HG03354 (cell line): ENCODE measurements around the gene MARK3.

ENCODE experiments used
- ATAC-seq: cut with Tn5 transposase; IDR thresholded peaks from one replicate; pipeline ENCODE4 v1.9.1; 2021; ENCODE audit warnings: mild to moderate bottlenecking; ENCODE audit not compliant: unreplicated experiment, poor library complexity, severe bottlenecking

Gene MARK3

GRCh38 chr14:103362780-103363179, 22.4 kb upstream of the MARK3 start:
- no peak for ATAC-seq

- ATAC-seq = no peak
Measured at GRCh38 chr14:103366741-103367140, 18.5 kb upstream of the MARK3 start.

DNA sequence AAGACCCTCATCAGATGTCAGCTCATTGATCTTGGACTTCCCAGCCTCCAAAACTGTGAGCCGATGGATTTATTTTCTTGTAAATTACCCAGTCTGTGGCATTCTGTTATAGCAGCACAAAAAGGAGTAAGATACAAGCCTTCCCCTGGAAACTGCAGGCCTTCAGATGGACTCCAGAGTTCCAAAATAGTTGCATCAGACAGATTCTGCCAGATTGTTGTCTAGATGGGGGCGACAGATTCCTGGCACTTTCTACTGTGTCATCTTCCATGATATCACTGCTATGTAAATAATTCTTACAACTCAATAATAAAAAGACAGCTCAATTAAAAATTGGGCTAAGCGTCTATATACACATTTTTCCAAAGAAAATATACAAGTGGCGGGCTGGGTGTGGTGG, 17.2 kb upstream of the MARK3 start:
- no peak for ATAC-seq

DNA sequence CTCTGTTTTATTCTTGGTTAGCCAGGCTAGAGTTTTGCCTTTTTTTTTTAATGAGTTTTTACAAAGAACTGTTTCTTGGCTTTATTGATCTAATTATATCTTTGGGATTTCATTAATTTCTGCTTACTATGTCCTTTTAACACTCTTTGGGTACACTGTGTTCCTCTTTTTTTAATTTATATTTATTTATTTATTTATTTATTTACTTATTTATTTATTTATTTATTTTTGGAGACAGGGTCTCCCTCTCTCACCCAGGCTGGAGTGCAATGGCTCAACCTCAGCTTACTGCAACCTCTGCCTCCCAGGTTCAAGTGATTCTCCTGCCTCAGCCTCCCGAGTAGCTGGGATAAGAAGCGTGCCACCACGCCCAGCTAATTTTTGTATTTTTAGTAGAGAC, 15.1 kb upstream of the MARK3 start:
- no peak for ATAC-seq

- ATAC-seq = no peak
Measured at GRCh38 chr14:103372017-103372416, 13.2 kb upstream of the MARK3 start.

DNA sequence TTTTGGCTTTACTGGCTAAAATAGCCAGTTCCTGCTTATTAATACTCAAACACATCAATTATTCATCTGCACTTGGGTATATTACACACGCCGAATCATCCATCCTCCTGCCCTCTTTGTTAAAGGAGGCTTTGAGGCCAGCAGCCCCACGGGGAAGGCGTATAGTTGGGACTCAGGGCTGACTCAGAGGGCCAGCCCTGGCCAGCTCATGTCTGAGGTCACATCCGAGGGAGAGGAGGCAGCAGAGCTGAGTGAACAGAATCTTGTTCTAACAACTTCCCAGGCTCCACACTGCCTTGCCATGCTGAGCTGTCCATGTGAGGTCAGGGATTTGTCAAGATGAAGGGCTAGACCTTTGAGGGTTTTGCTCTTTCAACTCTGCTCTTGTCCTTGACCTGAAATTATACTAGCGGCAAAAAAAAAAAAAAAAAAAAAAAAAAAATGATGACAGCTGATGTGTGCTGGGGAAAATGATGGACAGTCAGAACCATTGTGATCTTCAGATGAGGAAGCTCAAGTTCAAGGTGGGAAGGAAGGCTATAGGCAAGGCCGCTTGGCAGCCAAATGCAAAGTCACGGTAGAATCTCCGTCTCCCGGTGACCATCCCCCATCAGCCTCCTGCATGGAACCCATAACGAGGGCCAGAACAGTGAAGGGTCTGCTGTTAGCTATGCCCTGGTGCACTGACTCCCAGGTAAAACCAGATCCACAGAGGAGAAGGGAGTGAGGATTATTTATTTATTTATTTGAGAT, 12.5 kb upstream of the MARK3 start:
- no peak for ATAC-seq

DNA sequence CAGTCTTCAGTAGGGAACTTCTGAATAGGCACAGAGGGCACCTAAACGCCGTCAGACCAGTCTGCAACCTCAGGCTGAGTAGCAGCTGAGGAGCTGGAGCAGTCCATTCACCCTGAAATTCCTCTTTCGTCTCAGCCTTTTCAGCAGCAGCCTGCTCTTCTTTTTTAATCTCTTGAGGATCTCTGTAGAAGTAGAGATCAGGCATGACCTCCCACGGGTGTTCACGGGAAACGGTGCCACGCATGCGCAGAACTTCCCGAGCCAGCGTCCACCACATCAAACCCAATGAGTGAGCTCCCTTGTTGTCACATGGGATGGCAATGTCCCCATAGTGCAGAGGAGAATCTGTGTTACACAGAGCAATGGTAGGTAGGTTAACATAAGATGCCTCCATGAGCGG, 11.1 kb upstream of the MARK3 start:
- no peak for ATAC-seq

GRCh38 chr14:103377522-103378037, 7.6 kb upstream of the MARK3 start:
- ATAC-seq = no peak

DNA sequence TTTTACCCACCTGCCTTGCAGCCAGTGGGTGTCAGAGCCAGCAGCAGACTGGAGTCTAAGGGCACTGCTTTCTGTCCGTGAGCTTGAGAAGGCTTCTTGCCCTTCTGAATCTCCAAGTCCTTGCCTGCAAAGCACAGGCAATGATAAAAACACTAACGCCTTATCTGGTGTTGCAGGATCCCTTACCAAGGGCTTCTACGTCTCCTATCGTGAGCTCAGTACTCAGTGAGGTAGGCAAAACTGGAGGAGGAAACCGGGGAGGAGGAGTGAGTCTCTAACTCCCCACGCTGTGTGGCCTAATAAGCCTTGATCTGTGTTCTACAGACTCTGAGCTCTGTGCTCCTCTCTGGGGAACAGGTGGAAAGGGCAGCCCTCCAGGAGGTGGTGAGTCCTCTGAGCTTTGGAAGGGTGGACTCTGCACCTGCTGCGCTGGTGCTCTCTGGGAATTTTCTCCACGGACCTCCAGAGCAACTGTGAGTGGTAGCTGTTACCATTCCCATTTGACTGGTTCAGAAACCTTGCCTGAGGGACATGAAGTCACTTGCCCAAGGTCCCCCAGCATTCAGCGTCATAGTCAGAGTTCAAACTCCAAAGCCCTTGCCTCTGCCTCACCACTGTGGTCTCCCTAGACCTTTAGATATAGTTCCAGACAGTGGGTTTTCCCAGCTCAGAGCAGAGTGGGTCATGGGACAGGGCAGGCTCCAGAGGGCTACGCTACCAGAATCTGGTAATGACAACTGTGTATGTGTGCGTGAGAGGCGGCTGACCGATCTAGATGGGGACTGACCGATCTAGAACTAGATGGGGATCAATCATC, 7.0 kb upstream of the MARK3 start:
- no peak for ATAC-seq

DNA sequence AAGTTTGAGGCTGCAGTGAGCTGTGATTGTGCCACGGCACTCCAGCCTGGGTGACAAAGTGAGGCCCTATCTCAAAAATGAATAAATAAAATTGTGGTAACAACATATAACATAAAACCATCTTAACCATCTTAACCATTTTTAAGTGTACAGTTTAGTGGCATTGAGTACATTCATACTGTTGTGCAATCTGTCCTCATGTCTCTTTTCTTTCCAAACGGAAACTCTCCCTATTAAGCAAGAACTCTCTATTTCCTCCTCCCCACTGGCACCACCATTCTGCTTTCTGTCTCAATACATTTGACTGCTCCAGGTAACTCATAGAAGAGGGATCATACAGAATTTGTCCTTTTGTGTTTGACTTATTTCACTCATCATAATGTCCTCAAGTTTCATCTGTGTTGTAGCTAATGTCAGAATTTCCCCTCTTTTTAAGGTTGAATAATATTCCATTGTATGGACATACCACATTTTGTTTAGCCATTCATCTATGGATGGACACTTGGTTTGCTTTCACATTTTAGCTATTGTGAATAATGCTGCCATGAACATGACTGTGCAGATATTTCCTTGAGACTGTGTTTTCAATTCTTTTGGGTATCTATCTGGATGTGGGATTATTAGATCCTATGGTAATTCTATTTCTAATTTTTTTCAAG, 4.4 kb upstream of the MARK3 start:
- no peak for ATAC-seq

DNA sequence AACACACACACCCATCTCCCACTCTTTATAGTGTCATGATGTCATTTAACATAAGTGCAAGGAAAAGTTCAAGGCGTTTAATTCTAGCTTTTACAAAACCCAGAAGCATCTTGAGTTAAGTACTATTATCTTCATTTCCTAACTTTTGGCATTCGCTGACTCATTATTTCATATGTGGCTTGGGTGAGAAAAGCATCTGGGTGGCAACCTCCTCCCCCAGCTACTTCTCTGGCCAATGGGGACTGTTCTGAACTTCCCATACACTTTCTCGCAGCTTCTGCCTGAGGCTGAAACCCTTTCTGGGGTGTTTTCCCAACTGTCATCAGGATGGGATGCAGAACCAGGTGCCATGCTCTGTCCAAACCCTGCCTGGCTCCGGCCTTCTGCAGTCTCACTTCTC, 2.8 kb upstream of the MARK3 start:
- no peak for ATAC-seq

DNA sequence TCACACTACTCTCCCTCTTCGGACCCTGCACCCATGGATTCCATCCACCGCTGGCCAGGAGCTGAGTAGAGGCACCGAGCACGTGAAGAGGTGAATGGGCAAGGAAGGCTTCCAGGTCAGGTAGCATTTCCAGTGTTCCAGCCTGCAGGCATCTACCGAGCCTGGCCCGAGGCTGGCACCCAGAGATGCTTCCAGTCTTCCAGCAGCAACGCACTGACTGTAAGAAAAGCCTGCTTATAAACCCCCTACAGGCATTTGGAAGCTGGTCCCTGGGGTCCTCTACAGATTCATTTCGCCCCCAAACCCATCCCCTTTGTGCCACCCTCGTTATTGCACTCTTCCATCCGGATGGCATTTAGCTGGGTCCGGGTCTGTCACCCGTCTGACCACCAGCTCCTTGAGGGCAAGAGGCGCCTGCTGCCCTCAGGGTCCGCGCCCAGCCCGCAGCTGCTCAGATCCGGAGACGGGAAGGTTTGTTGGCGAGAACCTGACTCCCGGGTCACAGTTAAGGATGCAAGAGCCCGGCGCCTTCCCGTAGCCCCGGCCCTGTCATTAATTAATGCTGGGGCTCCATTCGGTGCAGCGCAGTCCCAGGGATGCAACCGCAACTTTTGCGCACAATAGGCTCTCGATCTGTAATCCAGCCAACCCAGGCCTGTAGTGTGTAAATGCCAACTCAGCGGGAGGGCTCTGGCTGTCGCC, 614 bp upstream of the MARK3 start:
- peak; percentile 12 for ATAC-seq

DNA sequence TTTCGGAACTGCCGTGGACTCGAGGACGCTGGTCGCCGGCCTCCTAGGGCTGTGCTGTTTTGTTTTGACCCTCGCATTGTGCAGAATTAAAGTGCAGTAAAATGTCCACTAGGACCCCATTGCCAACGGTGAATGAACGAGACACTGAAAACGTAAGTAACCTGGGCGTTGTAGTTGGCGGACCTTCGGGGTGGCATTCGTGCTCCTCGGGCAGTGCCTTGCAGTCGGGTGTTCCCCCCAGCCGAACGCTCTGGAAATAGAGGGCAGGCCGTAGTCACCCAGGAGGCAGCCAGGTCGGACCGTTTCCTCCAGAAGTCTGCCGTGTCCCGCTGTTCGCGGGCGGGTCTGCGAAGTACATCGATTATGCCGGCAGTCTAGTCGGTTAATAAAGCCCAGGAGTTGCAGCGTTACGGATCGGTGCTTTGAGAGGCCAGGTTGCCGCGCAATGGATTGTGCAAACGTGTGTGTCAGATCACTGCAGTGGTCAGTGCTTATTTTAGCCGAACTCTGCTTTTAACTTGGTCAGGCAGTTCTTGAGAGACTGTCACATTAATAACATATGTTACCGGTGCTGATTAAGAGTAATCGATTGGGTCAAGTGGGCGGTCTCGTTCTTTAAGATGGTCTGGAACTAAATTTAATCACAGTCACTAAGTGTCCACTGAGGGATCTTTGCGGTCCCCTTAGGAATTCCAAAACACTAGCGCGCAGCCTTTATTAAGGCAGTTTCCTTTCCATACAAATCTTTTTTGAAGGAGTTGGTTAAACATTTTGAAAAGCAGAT, 906 bp downstream of the MARK3 start:
- ATAC-seq = peak; percentile 12

GRCh38 chr14:103386713-103387329, 1.6 kb downstream of the MARK3 start:
- ATAC-seq = no peak

GRCh38 chr14:103388664-103389063, 3.4 kb downstream of the MARK3 start:
- ATAC-seq = no peak

DNA sequence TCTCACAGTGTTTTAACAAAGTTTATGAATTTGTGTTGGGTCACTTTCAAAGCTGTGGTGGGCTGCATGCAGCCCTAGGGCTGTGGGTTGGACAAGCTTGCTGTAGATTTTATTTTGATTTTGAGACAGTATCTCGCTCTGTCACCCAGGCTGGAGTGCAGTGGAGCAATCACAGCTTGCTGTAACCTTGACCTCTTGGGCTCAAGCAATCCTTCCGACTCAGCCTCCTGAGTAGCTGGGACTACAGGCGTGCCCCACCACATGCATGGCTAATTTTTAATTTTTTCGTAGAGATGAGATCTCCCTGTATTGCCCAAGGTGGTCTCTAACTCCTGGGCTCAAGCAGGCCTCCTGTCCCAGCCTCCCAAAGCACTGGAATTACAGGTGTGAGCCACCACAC, 5.4 kb downstream of the MARK3 start:
- ATAC-seq = no peak

DNA sequence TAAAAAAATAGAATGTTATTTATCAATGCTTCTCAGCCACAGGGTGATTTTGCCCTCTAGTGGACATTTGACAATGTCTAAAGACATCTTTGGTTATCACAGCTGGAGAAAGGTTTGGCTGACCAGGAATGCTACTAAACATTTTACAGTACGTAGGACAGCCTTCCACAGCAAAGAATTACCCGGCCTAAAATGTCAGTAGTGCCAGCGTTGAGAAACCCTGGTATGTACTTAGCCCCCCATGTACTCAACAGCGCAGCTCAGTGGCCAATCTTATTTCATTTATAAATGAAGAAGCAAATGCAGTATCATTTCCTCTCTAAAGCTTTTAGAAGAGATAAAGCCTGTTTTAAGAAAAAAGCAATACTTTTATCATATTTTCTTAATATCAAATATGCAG, 5.8 kb downstream of the MARK3 start:
- no peak for ATAC-seq

GRCh38 chr14:103392106-103392505, 6.9 kb downstream of the MARK3 start:
- no peak for ATAC-seq

GRCh38 chr14:103392572-103392971, 7.4 kb downstream of the MARK3 start:
- no peak for ATAC-seq
